ENCODE measurements around the gene SDK1. TPM values are rescaled to one million over a fixed set of nuclear protein-coding genes. Genes with fewer than 3 reads are reported as not detected.

Gene SDK1
- total RNA-seq, 6 experiments from 2014 or later = not detected

DNA sequence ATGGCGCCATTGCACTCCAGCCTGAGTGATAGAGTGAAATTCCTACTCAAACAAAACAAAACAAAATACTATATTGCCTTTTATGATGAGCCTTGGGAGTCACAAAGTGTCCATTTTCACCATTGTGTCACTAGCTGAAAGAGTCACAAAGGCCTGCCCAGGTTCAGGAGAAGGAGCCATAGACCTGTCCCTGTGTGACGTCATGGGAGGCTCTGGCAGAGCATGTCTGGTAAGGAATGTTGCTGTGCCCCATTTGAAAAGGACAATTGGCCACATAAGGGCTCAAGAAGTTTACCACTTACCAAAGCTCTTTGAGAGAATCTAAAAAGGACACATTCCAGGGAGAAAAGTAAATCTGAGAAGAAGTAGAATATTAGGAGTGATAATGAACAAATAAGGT lies 367.7 kb downstream of the SDK1 start:
- TF ChIP-seq, protein P1, sequence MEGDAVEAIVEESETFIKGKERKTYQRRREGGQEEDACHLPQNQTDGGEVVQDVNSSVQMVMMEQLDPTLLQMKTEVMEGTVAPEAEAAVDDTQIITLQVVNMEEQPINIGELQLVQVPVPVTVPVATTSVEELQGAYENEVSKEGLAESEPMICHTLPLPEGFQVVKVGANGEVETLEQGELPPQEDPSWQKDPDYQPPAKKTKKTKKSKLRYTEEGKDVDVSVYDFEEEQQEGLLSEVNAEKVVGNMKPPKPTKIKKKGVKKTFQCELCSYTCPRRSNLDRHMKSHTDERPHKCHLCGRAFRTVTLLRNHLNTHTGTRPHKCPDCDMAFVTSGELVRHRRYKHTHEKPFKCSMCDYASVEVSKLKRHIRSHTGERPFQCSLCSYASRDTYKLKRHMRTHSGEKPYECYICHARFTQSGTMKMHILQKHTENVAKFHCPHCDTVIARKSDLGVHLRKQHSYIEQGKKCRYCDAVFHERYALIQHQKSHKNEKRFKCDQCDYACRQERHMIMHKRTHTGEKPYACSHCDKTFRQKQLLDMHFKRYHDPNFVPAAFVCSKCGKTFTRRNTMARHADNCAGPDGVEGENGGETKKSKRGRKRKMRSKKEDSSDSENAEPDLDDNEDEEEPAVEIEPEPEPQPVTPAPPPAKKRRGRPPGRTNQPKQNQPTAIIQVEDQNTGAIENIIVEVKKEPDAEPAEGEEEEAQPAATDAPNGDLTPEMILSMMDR (IDR thresholded peaks at IDR 0.05) = no peak
- H3K27ac Mint-ChIP-seq = no peak overlapping the region
- H3K4me3 Mint-ChIP-seq = no peak overlapping the region
- H3K27me3 Mint-ChIP-seq (ENCODE audit: insufficient read depth) = no peaks in the 10 kb centered on the region
- H3K4me1 Mint-ChIP-seq (ENCODE audit: low read depth) = no peaks in the 10 kb centered on the region
- no peaks in the 10 kb centered on the region for H3K36me3 Mint-ChIP-seq (ENCODE audit: low read depth)
- peaks cover 27% of the 10 kb centered on the region for H3K9me3 Mint-ChIP-seq
- no peak for DNase-seq

DNA sequence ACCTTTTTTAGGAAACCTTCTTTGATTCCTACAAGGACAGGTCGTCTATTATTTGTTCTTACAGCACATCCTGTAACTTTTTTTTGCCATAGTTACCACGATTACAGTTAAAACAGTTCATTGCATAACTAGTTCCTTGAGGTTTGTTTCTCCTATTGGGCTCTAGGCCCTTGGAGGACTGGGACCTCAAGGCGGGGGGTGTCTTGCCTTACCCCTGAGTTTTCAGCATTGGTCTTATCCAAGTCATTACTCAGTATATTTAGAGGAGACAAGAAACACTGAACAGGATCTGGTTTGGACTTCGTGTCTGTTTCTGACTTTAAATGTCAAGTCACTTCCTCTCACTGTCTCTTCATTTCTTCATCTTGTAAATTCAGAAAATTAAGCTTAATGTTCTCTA lies 369.8 kb downstream of the SDK1 start:
- H3K4me3 Mint-ChIP-seq = no peak overlapping the region
- peaks cover 30% of the 10 kb centered on the region for H3K9me3 Mint-ChIP-seq

DNA sequence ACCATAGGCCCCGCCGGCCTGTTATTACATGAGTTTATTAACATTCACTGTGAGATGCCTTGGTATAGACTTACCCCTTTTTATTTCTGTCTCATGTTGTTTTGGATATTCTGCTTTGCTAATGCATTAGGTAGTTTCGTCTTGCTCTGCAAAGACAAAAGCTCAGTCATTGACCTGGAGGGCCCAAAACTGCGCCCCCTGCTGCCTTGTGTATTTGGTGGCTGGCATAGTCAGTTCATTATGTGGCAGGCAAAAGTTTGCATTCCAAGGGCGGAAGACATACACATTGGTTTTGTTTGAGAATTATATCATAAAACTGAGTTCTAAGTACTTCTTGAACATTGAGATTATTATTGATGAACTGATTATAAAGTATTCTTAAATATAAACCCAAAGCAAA lies 372.5 kb downstream of the SDK1 start:
- Mint-ChIP-seq H3K4me1 (ENCODE audit: low read depth) (no peaks in the 10 kb centered on the region), H3K4me3 (no peak overlapping the region), H3K27ac (no peak overlapping the region), H3K27me3 (ENCODE audit: insufficient read depth) (no peaks in the 10 kb centered on the region), H3K36me3 (ENCODE audit: low read depth) (peaks cover 4% of the 10 kb centered on the region; the same call in 1 of the 2 replicates), H3K9me3 (peaks cover 34% of the 10 kb centered on the region)
- no peak for DNase-seq
- TF ChIP-seq, protein P1 (IDR thresholded peaks at IDR 0.05) = no peak; the same call in 1 of the 2 replicates

More for the DNA sequence above, 369.8 kb downstream of the SDK1 start:
- Mint-ChIP-seq H3K27ac (no peak overlapping the region), H3K27me3 (ENCODE audit: insufficient read depth) (no peaks in the 10 kb centered on the region), H3K36me3 (ENCODE audit: low read depth) (peaks cover 4% of the 10 kb centered on the region; the same call in 1 of the 2 replicates), H3K4me1 (ENCODE audit: low read depth) (no peaks in the 10 kb centered on the region)
- TF ChIP-seq, protein P1 (IDR thresholded peaks at IDR 0.05) = no peak
- DNase-seq = no peak

DNA sequence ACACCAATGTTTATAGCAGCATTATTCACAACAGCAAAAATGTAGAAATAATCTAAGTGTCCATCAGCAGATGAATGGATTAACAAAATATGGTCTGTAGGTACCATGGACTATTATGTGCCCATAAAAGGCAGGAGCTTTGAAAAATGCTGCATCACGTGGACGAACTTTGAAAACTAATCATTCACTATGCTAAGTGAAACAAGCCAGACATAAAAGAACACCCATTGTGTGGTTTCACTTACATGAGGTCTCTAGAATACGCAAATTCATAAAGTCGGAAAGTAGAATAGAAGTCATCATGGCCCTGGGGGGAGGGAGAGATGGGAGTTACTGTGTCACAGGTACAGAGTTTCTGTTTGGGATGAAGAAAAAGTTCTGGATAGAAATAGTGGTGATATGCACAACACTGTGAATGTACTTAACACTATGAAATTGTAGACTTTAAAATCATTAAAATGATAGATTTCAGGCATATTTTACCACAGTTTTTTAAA lies 377.3 kb downstream of the SDK1 start:
- no peak overlapping the region for H3K27ac Mint-ChIP-seq
- H3K27me3 Mint-ChIP-seq (ENCODE audit: insufficient read depth) = no peaks in the 10 kb centered on the region
- no peaks in the 10 kb centered on the region for H3K4me1 Mint-ChIP-seq (ENCODE audit: low read depth)
- H3K4me3 Mint-ChIP-seq = no peak overlapping the region
- TF ChIP-seq, protein P1 (IDR thresholded peaks at IDR 0.05) = no peak
- DNase-seq = no peak
- H3K9me3 Mint-ChIP-seq = peaks cover 62% of the 10 kb centered on the region
- peaks cover 4% of the 10 kb centered on the region; the same call in 1 of the 2 replicates for H3K36me3 Mint-ChIP-seq (ENCODE audit: low read depth)

DNA sequence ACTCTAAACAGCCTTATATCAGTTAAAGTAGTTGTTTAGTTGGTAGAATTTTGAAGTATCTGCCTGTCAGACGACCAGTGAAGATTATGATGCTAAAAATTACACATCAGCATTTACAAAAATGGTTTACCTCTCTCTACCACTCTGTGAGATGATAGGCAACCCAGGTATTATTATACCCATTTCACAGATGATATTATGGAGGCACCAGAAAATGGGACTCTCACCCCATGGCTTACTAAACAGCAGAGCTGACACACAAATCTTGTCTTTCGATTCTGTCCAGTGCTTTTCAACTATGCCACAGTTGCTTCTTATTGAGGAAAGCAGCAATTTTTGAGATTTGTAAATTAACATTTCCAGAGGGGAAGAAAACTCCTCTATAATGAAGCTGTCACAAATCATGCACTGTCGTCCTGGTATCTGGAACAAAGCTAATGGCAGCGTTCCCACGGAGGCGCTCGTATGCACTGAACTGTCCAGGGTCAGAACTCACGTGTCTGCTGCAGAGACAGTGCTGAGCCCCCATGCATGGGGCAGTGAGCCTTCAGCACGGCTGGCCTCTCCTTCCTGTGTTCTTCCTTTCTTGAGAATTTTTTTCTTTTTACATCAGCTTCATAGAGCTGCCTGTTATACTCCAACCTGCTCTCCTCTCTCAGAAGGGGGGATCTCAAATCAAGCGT lies 381.1 kb downstream of the SDK1 start:
- H3K27ac Mint-ChIP-seq = no peak overlapping the region
- H3K4me1 Mint-ChIP-seq (ENCODE audit: low read depth) = no peaks in the 10 kb centered on the region
- H3K9me3 Mint-ChIP-seq = peaks cover 51% of the 10 kb centered on the region
- TF ChIP-seq, protein P1 (IDR thresholded peaks at IDR 0.05) = no peak
- DNase-seq = no peak
- no peaks in the 10 kb centered on the region for H3K36me3 Mint-ChIP-seq (ENCODE audit: low read depth)
- H3K27me3 Mint-ChIP-seq (ENCODE audit: insufficient read depth) = no peaks in the 10 kb centered on the region
- H3K4me3 Mint-ChIP-seq = no peak overlapping the region
